GM12872 (cell line): ENCODE results near the gene ATOH7.

Source experiments
- CTCF ChIP-seq: IDR thresholded peaks from 3 replicates; pipeline ENCODE4 v1.5.1; 2011; ENCODE audit warnings: low read depth, mild to moderate bottlenecking, low read length, moderate library complexity; ENCODE audit not compliant: insufficient read depth

Gene ATOH7

GRCh38 chr10:68188835-68189234 is 43.1 kb downstream of the ATOH7 start:
- TF ChIP-seq CTCF, result no peak

- no peak for TF ChIP-seq CTCF
These were observed 46.8 kb downstream of the ATOH7 start for GRCh38 chr10:68185085-68185484.

- TF ChIP-seq CTCF, result no peak
These were observed 47.4 kb downstream of the ATOH7 start for GRCh38 chr10:68184546-68184945.
